Central memory CD8-positive, alpha-beta T cell (primary cell): ENCODE results near the gene SUPT4H1.
A peak's percentile ranks its signal among the peaks of the same experiment; 100 is the strongest.

Source experiments
- ATAC-seq: fragments of 150-1000 bp; cut with Tn5 transposase; replicated peaks from 2 replicates; pipeline ENCODE4 v1.10.0; 2022; ENCODE audit warnings: mild to moderate bottlenecking, moderate FRiP score, moderate number of reproducible peaks; ENCODE audit not compliant: poor library complexity, severe bottlenecking; ENCODE audit errors: extremely low read depth
- DNase-seq, 2 donors: peaks; one replicate each; pipeline ENCODE4 v3.0.0; 2021; ENCODE audit warnings: low spot score in 2 of 2
- H3K27ac Mint-ChIP-seq: one replicate; pipeline ENCODE4 v1.8.0; 2022; ENCODE audit warnings: low read depth, mild to moderate bottlenecking, moderate library complexity, mixed read lengths
- H3K27me3 Mint-ChIP-seq: one replicate; pipeline ENCODE4 v1.8.0; 2022; ENCODE audit warnings: mixed read lengths
- H3K36me3 Mint-ChIP-seq: one replicate; pipeline ENCODE4 v1.8.0; 2022; ENCODE audit warnings: mild to moderate bottlenecking, moderate library complexity, mixed read lengths; ENCODE audit not compliant: insufficient read depth
- H3K4me1 Mint-ChIP-seq: one replicate; pipeline ENCODE4 v1.8.0; 2022; ENCODE audit warnings: mixed read lengths
- H3K4me3 Mint-ChIP-seq: one replicate; pipeline ENCODE4 v1.8.0; 2022; ENCODE audit warnings: mild to moderate bottlenecking, moderate library complexity, mixed read lengths
- H3K9me3 Mint-ChIP-seq: one replicate; pipeline ENCODE4 v1.8.0; 2022; ENCODE audit warnings: mixed read lengths

SUPT4H1 gene

GRCh38 chr17:58318627-58319172, 33.3 kb downstream of the SUPT4H1 start:
- ATAC-seq (no peak), DNase-seq (no peak)
- Mint-ChIP-seq H3K4me1 (peaks cover 20% of the 10 kb centered on the region), H3K9me3 (no peaks in the 10 kb centered on the region), H3K27ac (peak overlapping the region; percentile 79), H3K36me3 (peaks cover 43% of the 10 kb centered on the region), H3K27me3 (no peaks in the 10 kb centered on the region), H3K4me3 (no peak overlapping the region)

DNA sequence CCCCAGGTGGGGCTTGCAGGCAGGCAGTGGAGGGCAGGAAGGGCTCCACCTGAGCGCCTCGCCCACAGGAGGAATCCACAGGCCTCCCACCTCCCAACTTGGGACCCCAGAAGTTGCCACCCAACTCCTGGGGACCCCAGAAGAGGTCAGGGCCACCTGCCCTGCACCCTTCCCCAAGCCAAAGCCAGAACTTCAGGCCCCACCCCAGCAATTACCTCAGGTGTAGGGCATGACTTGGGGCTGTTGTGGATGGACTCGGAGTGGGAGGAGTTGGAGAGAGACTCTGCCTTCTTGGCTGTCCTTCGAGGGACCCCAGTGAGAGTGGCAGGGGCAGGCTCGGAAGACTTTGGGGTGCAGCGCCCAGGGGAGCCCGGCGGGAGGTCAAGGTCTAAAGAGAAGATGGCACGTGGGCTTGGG, 33.9 kb downstream of the SUPT4H1 start:
- H3K27me3 Mint-ChIP-seq: no peaks in the 10 kb centered on the region
- H3K9me3 Mint-ChIP-seq: no peaks in the 10 kb centered on the region
- H3K27ac Mint-ChIP-seq: peak overlapping the region; percentile 79
- DNase-seq: no peak
- peaks cover 44% of the 10 kb centered on the region for H3K36me3 Mint-ChIP-seq
- H3K4me1 Mint-ChIP-seq: peaks cover 20% of the 10 kb centered on the region
- H3K4me3 Mint-ChIP-seq: no peak overlapping the region
- ATAC-seq: no peak

- no peaks in the 10 kb centered on the region for H3K27me3 Mint-ChIP-seq
- H3K9me3 Mint-ChIP-seq: no peaks in the 10 kb centered on the region
- peak overlapping the region; percentile 79 for H3K27ac Mint-ChIP-seq
- ATAC-seq: peak; percentile 97
- H3K4me3 Mint-ChIP-seq: peak overlapping the region; percentile 44
- peak; percentile 56 to 78 for DNase-seq
- peaks cover 18% of the 10 kb centered on the region for H3K4me1 Mint-ChIP-seq
- H3K36me3 Mint-ChIP-seq: peaks cover 44% of the 10 kb centered on the region
Observed at GRCh38 chr17:58317421-58318064, 34.5 kb downstream of the SUPT4H1 start.

DNA sequence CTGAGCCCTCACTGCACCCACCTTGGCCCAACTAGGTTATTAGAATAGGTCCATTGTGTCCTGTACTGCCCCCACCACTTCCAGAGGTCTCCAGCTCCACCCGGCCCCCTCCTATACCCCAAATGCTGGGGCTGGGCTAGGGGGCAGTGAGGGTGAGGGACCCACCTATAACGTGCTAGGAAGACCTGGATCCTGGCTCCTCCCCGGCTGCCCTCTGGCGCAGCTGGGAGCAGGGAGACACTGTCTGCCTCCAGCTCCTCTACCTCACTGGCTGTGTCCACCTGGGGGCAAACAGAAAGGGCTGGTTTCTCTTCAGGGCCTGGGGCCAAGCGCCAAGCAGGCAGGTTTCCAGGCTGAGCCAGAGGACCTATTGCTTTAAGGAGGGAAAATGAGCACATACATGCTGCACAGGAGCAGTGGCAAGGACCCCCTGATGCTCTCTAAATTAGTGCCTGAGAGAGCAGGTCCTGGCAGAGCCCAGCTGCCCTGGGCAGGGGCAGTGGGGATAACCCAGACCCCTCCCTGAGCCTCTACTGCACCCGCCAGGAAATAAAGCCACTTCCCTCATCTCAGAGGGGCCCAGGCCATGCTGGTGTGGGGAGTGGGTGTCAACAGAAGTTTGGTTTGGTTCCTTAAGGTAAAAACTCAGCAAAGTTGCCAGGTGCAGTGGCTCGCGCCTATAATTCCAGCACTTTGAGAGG, 35.6 kb downstream of the SUPT4H1 start:
- no peaks in the 10 kb centered on the region for H3K9me3 Mint-ChIP-seq
- peaks cover 39% of the 10 kb centered on the region for H3K36me3 Mint-ChIP-seq
- H3K4me3 Mint-ChIP-seq: no peak overlapping the region
- peak; percentile 8 to 12 for DNase-seq
- H3K27me3 Mint-ChIP-seq: no peaks in the 10 kb centered on the region
- peaks cover 13% of the 10 kb centered on the region for H3K4me1 Mint-ChIP-seq
- ATAC-seq: no peak
- peak overlapping the region; percentile 79 for H3K27ac Mint-ChIP-seq

DNA sequence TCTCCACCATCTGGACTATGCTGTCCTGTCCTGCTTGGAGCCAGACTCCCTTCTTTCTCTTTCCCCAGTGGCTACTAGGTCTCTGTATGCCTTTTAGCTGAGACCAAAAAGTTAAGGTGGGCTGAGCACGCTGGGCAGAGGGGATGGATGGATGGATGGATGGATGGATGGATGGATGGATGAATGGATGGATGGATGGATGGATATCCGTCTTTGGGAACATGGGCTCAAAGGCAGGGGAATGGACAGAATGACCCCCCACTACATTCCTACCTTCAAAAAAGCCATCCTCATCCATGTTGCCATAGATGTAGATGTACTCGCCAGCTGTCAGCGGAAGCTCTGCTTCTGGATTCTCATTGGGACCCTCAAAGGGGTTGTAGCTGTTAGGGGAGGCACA, 36.3 kb downstream of the SUPT4H1 start:
- Mint-ChIP-seq H3K4me3 (no peak overlapping the region), H3K4me1 (peaks cover 13% of the 10 kb centered on the region), H3K27me3 (no peaks in the 10 kb centered on the region), H3K36me3 (peaks cover 37% of the 10 kb centered on the region), H3K27ac (peak overlapping the region; percentile 5), H3K9me3 (no peaks in the 10 kb centered on the region)
- DNase-seq (peak in 1 of 2 donors; percentile 5), ATAC-seq (no peak)

DNA sequence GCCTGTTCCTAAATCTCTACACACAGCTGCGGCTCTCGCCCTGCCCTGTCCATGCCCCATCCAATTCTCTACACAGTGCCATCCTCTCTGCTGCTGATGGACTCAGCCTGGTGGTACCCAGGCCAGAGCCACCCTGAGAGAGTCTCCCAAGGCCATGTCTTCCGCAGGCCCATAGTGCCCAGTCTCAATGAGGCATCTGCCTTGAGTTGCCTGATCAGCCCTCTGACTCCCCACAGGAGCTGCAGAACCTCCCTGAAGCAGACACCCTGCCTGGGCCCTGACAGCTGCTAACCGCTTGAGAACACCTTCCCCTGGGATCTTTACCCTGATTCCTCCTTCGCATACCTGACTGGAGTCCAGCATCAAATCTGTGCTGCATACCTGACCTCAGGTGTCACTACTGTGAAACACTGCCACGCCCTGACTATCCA, 36.7 kb downstream of the SUPT4H1 start:
- DNase-seq: peak in 1 of 2 donors; percentile 10
- H3K4me1 Mint-ChIP-seq: peaks cover 13% of the 10 kb centered on the region
- peaks cover 37% of the 10 kb centered on the region for H3K36me3 Mint-ChIP-seq
- peak overlapping the region; percentile 5 for H3K27ac Mint-ChIP-seq
- ATAC-seq: no peak
- H3K4me3 Mint-ChIP-seq: no peak overlapping the region
- H3K27me3 Mint-ChIP-seq: no peaks in the 10 kb centered on the region
- no peaks in the 10 kb centered on the region for H3K9me3 Mint-ChIP-seq

GRCh38 chr17:58314706-58315015, 37.3 kb downstream of the SUPT4H1 start:
- H3K27me3 Mint-ChIP-seq: no peaks in the 10 kb centered on the region
- DNase-seq (peak in 1 of 2 donors; percentile 8), ATAC-seq (no peak)
- no peak overlapping the region for H3K4me3 Mint-ChIP-seq
- H3K36me3 Mint-ChIP-seq: peaks cover 35% of the 10 kb centered on the region
- H3K9me3 Mint-ChIP-seq: no peaks in the 10 kb centered on the region
- no peak overlapping the region for H3K27ac Mint-ChIP-seq
- H3K4me1 Mint-ChIP-seq: peaks cover 13% of the 10 kb centered on the region

- no peak overlapping the region for H3K27ac Mint-ChIP-seq
- H3K4me3 Mint-ChIP-seq: no peak overlapping the region
- no peak for ATAC-seq
- peaks cover 33% of the 10 kb centered on the region for H3K36me3 Mint-ChIP-seq
- DNase-seq: peak in 1 of 2 donors; percentile 10
- no peaks in the 10 kb centered on the region for H3K9me3 Mint-ChIP-seq
- no peaks in the 10 kb centered on the region for H3K27me3 Mint-ChIP-seq
- H3K4me1 Mint-ChIP-seq: peaks cover 13% of the 10 kb centered on the region
Observed at GRCh38 chr17:58313815-58314705, 37.9 kb downstream of the SUPT4H1 start.

- ATAC-seq (no peak), DNase-seq (no peak)
- Mint-ChIP-seq H3K36me3 (peaks cover 30% of the 10 kb centered on the region), H3K4me1 (peaks cover 8% of the 10 kb centered on the region), H3K27ac (peak overlapping the region; percentile 90), H3K9me3 (no peaks in the 10 kb centered on the region), H3K4me3 (no peak overlapping the region), H3K27me3 (no peaks in the 10 kb centered on the region)
Observed at GRCh38 chr17:58312829-58313228, 39.2 kb downstream of the SUPT4H1 start.

DNA sequence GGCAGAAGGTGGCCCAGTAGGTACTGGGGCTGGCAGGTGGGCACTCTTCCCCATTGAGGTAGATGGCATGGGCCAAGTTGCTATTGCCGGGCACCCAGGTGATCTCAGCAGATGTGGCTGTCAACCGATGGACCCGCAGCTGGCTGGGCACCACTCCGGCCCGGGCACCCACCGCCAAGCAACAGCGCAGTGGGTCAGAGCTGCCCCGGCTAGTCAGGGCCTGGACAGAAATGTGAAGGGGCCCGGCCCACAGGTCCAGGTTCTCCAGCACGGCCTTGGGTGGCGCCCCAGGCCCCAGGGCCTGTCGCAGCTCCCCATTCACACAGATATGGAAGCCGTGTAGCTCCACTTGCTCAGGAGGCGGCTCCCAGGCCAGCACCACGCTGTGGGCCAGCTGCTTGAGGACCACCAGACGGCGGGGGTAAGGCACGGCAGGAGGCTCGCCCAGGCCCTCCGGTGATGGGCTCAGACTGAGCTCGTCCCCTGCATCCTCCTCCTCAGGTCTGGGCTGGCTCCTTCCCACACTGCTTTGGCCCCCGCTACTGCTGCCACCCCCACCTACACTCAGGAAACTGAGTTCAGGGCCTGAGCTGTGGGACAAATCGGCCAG, 39.9 kb downstream of the SUPT4H1 start:
- Mint-ChIP-seq H3K27ac (peak overlapping the region; percentile 90), H3K9me3 (no peaks in the 10 kb centered on the region), H3K4me3 (no peak overlapping the region), H3K4me1 (peaks cover 1% of the 10 kb centered on the region), H3K27me3 (no peaks in the 10 kb centered on the region), H3K36me3 (peaks cover 25% of the 10 kb centered on the region)
- no peak for ATAC-seq
- peak; percentile 7 to 9 for DNase-seq

- Mint-ChIP-seq H3K9me3 (no peaks in the 10 kb centered on the region), H3K27me3 (no peaks in the 10 kb centered on the region), H3K27ac (no peak overlapping the region), H3K36me3 (peaks cover 23% of the 10 kb centered on the region), H3K4me3 (no peak overlapping the region), H3K4me1 (no peaks in the 10 kb centered on the region)
- DNase-seq: peak in 1 of 2 donors; percentile 9
- no peak for ATAC-seq
Observed at GRCh38 chr17:58311429-58311894, 40.5 kb downstream of the SUPT4H1 start.
